Body of pancreas (tissue), 4 donors: ENCODE data around the gene WFIKKN1.

Experiments
- CTCF ChIP-seq, 7 experiments: fragments of 450-650 bp in 4 of 7; fragments of 200-600 bp in 3 of 7; sonication (generic) in 3 of 7; IDR thresholded peaks; one replicate each; pipeline ENCODE4 v1.5.1; 2016 to 2019; ENCODE audit warnings: antibody characterized with exemption in 7 of 7
- POLR2A ChIP-seq, 3 donors: fragments of 450-650 bp; IDR thresholded peaks; one replicate each; pipeline ENCODE4 v1.6.1; 2016; ENCODE audit warnings: antibody characterized with exemption in 3 of 3, mild to moderate bottlenecking in 2 of 3

DNA sequence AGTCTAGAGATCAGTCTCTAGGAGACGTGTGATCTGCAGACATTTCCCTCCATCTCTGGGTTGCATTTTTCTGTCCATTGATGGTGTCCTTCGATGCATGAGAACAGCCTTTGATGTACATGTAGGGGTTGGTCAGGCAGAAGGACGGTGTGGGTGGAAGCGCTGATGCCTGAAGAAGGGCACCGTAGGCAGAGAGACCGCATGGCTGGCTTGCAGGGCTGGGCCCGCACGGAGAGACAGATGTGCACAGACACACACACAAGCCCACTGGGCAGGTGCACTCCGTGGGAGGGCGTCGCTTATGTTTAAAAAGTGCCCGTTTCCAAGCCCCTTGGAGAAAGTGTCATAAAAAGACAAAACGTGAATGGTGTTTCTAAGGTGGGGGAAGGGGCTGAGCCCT is 15.7 kb upstream of the WFIKKN1 start:
- TF ChIP-seq CTCF (IDR thresholded peaks at IDR 0.05) (no peak), POLR2A (IDR thresholded peaks at IDR 0.05) (no peak)
